ENCODE results near the gene MTCL3.
"Not testable (repeated sequence)": the region's sequence is repeated elsewhere in the genome, so short reads cannot be mapped to it uniquely, and the experiment has no call there.

The MTCL3 gene

DNA sequence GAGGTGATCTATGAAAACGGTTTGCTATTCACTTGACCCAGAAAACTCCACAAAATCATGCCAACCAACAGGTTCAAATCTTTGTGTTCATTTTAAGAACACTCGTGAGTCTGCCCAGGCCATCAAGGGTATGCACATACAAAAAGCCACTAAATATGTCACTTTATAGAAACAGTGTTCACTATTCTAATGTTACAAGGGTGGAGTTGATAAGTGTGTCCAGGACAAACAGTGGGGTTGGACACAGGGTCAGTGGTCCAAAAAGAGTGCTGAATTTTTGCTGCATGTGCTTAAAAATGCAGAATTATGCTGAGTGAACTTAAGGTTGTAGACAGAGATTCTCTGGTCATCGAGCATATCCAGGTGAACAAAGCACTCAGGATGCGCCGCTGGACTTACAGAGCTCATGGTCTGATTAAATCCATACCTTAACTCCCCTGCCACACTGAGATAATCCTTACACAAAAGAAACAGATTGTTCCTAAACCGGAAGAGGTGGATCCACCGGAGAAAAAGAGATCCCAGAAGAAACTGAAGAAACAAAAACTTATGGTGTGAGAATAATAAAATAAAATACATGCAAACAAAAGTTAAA lies 83.4 kb downstream of the MTCL3 start:
- FAIRE-seq (no peak), DNase-seq (ENCODE audit: low spot score) (no peak)

DNA sequence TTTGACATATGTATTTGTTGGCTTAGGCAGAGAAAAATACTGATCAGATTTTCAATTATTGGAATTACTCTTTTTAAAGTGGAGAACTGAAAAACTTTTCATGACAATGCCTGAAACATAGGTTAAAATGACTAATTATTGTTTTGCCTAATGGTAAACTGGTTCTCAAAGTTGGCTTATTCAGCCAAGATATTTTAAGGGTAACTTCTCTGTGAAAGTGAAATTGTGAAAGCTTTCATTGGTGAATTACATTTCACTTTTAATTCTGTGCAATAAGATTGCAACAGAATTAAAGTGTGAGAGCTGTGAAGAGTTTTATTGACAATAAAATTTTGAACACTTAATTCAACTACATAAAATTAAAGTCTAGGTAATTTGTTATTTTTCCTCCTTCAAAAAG lies 84.5 kb downstream of the MTCL3 start:
- no peak for DNase-seq (ENCODE audit: low spot score)
- no peak for FAIRE-seq

DNA sequence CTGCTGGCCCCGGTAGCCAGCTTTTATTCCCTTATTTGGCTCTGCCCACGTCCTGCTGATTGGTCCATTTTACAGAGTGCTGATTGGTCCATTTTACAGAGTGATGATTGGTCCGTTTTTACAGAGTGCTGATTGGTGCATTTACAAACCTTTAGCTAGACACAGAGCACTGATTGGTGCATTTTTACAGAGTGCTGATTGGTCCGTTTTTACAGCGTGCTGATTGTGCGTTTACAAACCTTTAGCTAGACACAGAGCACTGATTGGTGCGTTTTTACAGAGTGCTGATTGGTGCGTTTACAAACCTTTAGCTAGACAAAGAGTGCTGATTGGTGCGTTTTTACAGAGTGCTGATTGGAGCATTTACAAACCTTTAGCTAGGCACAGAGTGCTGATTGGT lies 90.6 kb downstream of the MTCL3 start:
- not testable (repeated sequence) for DNase-seq (ENCODE audit: low spot score); FAIRE-seq

GRCh38 chr6:127423921-127424320 lies 95.2 kb downstream of the MTCL3 start:
- no peak for DNase-seq (ENCODE audit: low spot score)
- FAIRE-seq, result no peak

Measured in urothelium cell line (cell line).